K562 (cell line): ENCODE measurements around the gene AGRN. TPM values are rescaled to one million over a fixed set of nuclear protein-coding genes. Genes with fewer than 3 reads are reported as not detected.

Experiments
- ARHGAP35 ChIP-seq: fragments of 450-650 bp; IDR thresholded peaks from 2 replicates; pipeline ENCODE4 v1.6.1; 2018; ENCODE audit not compliant: partially characterized antibody
- ARID1B ChIP-seq: fragments of 450-650 bp; IDR thresholded peaks from 2 replicates; pipeline ENCODE4 v1.6.1; 2016; ENCODE audit warnings: antibody characterized with exemption, mild to moderate bottlenecking, inconsistent platforms
- CCNT2 ChIP-seq: IDR thresholded peaks from 2 replicates; pipeline ENCODE4 v1.6.1; 2011; ENCODE audit warnings: borderline replicate concordance, low read depth, mild to moderate bottlenecking, moderate library complexity, mixed read lengths, low read length; ENCODE audit not compliant: insufficient read length; ENCODE audit errors: extremely low read depth
- ESRRB ChIP-seq: fragments of 250-450 bp; sonication (Bioruptor Pico); IDR thresholded peaks from 2 replicates; pipeline ENCODE4 v1.5.0; 2020; ENCODE audit warnings: mild to moderate bottlenecking, moderate library complexity, borderline replicate concordance
- ETV6 ChIP-seq, 3 experiments: fragments of 150-350 bp in 1 of 3; sonication (generic) in 1 of 3; formaldehyde crosslinking in 1 of 3; IDR thresholded peaks; 2 replicates each; pipeline versions ENCODE4 v1.6.1 to v1.8.0; 2014 to 2022; ENCODE audit warnings: borderline replicate concordance in 2 of 3, low read depth in 2 of 3, antibody characterized with exemption in 1 of 3, low read length in 1 of 3, mild to moderate bottlenecking in 1 of 3, missing genetic modification reagents in 1 of 3
- HDGF ChIP-seq: fragments of 450-650 bp; IDR thresholded peaks from 2 replicates; pipeline ENCODE4 v1.6.1; 2016
- KAT8 ChIP-seq: fragments of 450-650 bp; IDR thresholded peaks from 2 replicates; pipeline ENCODE4 v1.6.1; 2016; ENCODE audit warnings: low read depth, mild to moderate bottlenecking
- MTA3 ChIP-seq: fragments of 450-650 bp; formaldehyde crosslinking; IDR thresholded peaks from 2 replicates; pipeline ENCODE4 v1.6.1; 2017; ENCODE audit warnings: mild to moderate bottlenecking, borderline replicate concordance
- PHF20 ChIP-seq: fragments of 450-650 bp; IDR thresholded peaks from 2 replicates; pipeline ENCODE4 v1.6.1; 2018; ENCODE audit not compliant: partially characterized antibody
- RBM22 ChIP-seq: fragments of 200-400 bp; formaldehyde crosslinking; IDR thresholded peaks from 2 replicates; pipeline ENCODE4 v1.6.1; 2018; ENCODE audit warnings: low read length, low read depth; ENCODE audit not compliant: poor library complexity, severe bottlenecking
- STAT5A ChIP-seq: IDR thresholded peaks from 2 replicates; pipeline ENCODE4 v1.6.1; 2012; ENCODE audit warnings: low read length, inconsistent platforms, borderline replicate concordance
- polyA plus RNA-seq, 8 experiments: library from polyadenylated mRNA; depleted of rRNA in 4 of 8; stranded (reverse) in 5 of 8; unstranded in 3 of 8; fragments of >200 nt; fragmentation: Nextera tagmentation in 2 of 8; fragmentation: Illumina TruSeq in 1 of 8; extraction: Ambion mirVana in 2 of 8; extraction: Trizol in 1 of 8; gene quantifications; 2 replicates each; pipeline versions ENCODE4 v1.2.1 to v1.2.3, GENCODE V29; 2011 to 2014; ENCODE audit warnings: inconsistent platforms in 1 of 8, missing spikeins in 1 of 8
- total RNA-seq, 7 experiments: library from RNA; depleted of rRNA in 6 of 7; stranded (reverse); fragments of >200 nt in 6 of 7; fragmentation: Illumina TruSeq in 2 of 7; extraction: Trizol in 2 of 7; gene quantifications; 2 replicates each; pipeline versions ENCODE4 v1.2.1 to v1.2.3, GENCODE V29; 2011 to 2021; ENCODE audit warnings: low replicate concordance in 1 of 7
- TF ChIP-seq, protein P1 (sequence below), 2 experiments: fragments of 450-650 bp in 1 of 2; sonication (generic) in 1 of 2; formaldehyde crosslinking in 1 of 2; IDR thresholded peaks; 2 replicates each; pipeline versions ENCODE4 v1.7.1 to v1.9.0; 2016 to 2022; ENCODE audit warnings: inconsistent platforms in 1 of 2, mild to moderate bottlenecking in 1 of 2, missing genetic modification reagents in 1 of 2
- TF ChIP-seq, protein P2 (sequence below): sonication (generic); formaldehyde crosslinking; IDR thresholded peaks from 2 replicates; pipeline ENCODE4 v1.8.1; 2022; ENCODE audit warnings: missing genetic modification reagents
- TF ChIP-seq, protein P3 (sequence below): sonication (generic); formaldehyde crosslinking; IDR thresholded peaks from 2 replicates; pipeline ENCODE4 v1.8.1; 2023; ENCODE audit warnings: mild to moderate bottlenecking, missing genetic modification reagents

Gene AGRN
- total and polyA plus RNA-seq, 9 of the 15 experiments (the other 6 are each of a cell fraction or from before 2014, with no cell fraction given): 0.04 to 111 (median 18.1) TPM

DNA sequence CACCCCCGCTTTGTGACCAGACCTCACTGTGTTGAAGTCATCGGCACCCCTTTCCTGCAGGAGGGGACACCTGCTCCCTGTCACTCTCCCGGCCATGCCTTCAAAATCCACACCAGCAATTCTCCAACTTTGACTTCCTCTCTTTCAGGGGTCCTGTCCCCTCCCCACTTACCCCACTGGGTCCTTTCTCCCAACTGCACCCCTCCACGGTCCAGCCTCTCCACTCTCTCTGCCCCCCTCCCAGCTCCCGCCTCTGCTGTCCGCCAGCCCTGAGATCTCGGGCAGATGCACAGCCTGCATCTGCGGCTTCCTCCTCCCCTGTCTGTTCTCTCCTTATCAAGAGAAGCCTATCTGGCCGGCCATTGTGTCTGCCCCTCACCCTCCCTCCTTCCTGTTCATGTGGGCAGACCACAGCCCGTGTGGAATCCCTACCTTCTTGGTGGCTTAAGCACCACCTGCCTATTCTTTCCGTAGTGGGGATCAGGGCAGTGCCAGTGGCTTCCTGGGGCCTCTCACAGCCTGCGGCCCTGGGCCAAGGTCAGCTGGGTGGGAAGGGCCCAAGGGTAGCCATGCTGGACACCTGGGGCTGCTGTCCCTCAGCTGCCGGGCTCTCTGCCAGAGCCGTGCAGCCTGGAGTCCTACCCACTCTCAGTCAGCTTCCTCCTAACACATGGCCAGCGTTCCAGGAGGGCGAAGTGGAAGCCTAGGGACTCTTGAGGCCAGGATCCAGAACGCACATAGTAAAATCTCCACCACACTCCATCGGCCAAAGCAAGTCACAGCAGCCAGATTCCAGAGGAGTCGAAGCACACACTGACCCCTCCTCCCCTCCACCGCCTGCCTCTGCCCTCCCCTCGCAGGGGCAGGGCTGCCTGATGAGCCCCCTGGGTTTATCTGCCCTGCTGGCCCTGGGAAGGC is 14.9 kb upstream of the AGRN start (continued):
- TF ChIP-seq, protein P1, sequence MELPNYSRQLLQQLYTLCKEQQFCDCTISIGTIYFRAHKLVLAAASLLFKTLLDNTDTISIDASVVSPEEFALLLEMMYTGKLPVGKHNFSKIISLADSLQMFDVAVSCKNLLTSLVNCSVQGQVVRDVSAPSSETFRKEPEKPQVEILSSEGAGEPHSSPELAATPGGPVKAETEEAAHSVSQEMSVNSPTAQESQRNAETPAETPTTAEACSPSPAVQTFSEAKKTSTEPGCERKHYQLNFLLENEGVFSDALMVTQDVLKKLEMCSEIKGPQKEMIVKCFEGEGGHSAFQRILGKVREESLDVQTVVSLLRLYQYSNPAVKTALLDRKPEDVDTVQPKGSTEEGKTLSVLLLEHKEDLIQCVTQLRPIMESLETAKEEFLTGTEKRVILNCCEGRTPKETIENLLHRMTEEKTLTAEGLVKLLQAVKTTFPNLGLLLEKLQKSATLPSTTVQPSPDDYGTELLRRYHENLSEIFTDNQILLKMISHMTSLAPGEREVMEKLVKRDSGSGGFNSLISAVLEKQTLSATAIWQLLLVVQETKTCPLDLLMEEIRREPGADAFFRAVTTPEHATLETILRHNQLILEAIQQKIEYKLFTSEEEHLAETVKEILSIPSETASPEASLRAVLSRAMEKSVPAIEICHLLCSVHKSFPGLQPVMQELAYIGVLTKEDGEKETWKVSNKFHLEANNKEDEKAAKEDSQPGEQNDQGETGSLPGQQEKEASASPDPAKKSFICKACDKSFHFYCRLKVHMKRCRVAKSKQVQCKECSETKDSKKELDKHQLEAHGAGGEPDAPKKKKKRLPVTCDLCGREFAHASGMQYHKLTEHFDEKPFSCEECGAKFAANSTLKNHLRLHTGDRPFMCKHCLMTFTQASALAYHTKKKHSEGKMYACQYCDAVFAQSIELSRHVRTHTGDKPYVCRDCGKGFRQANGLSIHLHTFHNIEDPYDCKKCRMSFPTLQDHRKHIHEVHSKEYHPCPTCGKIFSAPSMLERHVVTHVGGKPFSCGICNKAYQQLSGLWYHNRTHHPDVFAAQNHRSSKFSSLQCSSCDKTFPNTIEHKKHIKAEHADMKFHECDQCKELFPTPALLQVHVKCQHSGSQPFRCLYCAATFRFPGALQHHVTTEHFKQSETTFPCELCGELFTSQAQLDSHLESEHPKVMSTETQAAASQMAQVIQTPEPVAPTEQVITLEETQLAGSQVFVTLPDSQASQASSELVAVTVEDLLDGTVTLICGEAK (IDR thresholded peaks at IDR 0.05): peak; percentile 59; the same call in 1 of the 2 replicates
- TF ChIP-seq, protein P1 (CRISPR knock-in tag; IDR thresholded peaks at IDR 0.05): no peak
- TF ChIP-seq KAT8 (no peak), MTA3 (peak; percentile 89; the same call in 1 of the 2 replicates), HDGF (no peak; the same call in 1 of the 2 replicates), ARHGAP35 (peak; percentile 47), RBM22 (no peak), CCNT2 (no peak), ESRRB (CRISPR knock-in tag) (no peak), PHF20 (peak; percentile 47), ETV6 (IDR thresholded peaks at IDR 0.05; ENCODE audit: borderline replicate concordance in 1 of 2, low read depth in 2 of 2, low read length in 1 of 2) (no peak), ETV6 (CRISPR knock-in tag; IDR thresholded peaks at IDR 0.05; ENCODE audit: borderline replicate concordance) (no peak), ARID1B (peak; percentile 81), STAT5A (no peak)
- TF ChIP-seq, protein P2, sequence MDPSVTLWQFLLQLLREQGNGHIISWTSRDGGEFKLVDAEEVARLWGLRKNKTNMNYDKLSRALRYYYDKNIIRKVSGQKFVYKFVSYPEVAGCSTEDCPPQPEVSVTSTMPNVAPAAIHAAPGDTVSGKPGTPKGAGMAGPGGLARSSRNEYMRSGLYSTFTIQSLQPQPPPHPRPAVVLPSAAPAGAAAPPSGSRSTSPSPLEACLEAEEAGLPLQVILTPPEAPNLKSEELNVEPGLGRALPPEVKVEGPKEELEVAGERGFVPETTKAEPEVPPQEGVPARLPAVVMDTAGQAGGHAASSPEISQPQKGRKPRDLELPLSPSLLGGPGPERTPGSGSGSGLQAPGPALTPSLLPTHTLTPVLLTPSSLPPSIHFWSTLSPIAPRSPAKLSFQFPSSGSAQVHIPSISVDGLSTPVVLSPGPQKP (CRISPR knock-in tag): no peak
- TF ChIP-seq, protein P3, sequence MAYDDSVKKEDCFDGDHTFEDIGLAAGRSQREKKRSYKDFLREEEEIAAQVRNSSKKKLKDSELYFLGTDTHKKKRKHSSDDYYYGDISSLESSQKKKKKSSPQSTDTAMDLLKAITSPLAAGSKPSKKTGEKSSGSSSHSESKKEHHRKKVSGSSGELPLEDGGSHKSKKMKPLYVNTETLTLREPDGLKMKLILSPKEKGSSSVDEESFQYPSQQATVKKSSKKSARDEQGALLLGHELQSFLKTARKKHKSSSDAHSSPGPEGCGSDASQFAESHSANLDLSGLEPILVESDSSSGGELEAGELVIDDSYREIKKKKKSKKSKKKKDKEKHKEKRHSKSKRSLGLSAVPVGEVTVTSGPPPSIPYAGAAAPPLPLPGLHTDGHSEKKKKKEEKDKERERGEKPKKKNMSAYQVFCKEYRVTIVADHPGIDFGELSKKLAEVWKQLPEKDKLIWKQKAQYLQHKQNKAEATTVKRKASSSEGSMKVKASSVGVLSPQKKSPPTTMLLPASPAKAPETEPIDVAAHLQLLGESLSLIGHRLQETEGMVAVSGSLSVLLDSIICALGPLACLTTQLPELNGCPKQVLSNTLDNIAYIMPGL (CRISPR knock-in tag): no peak
